ENCODE measurements around the gene AUTS2.

AUTS2 gene

GRCh38 chr7:70834424-70834823 is 1236.1 kb downstream of the AUTS2 start:
- Histone ChIP-seq H3K27me3 (ENCODE audit: insufficient read depth, low read length) (peaks cover 4% of the 10 kb centered on the region; the same call in 1 of the 2 replicates), H3K9me3 (ENCODE audit: insufficient read depth, low read depth, low read length) (peaks cover 10% of the 10 kb centered on the region), H3K4me3 (ENCODE audit: low read length) (no peak overlapping the region), H3K9ac (ENCODE audit: low read depth, low read length) (no peak overlapping the region), H3K27ac (ENCODE audit: low read length) (no peak overlapping the region), H3K36me3 (ENCODE audit: insufficient read depth, low read depth, low read length) (no peaks in the 10 kb centered on the region), H3K4me1 (ENCODE audit: insufficient read depth, low read length) (peaks cover 5% of the 10 kb centered on the region; the same call in 1 of the 2 replicates)

GRCh38 chr7:70835658-70836057 is 1237.4 kb downstream of the AUTS2 start:
- H3K9ac ChIP-seq (ENCODE audit: low read depth, low read length) = 0 out of 2 replicates have a peak overlapping the region, but pooled peaks have one; percentile 3
- no peak overlapping the region for H3K27ac ChIP-seq (ENCODE audit: low read length)
- no peaks in the 10 kb centered on the region for H3K4me1 ChIP-seq (ENCODE audit: insufficient read depth, low read length)
- H3K9me3 ChIP-seq (ENCODE audit: insufficient read depth, low read depth, low read length) = peaks cover 10% of the 10 kb centered on the region
- no peak overlapping the region for H3K4me3 ChIP-seq (ENCODE audit: low read length)
- no peaks in the 10 kb centered on the region for H3K36me3 ChIP-seq (ENCODE audit: insufficient read depth, low read depth, low read length)
- H3K27me3 ChIP-seq (ENCODE audit: insufficient read depth, low read length) = no peaks in the 10 kb centered on the region

GRCh38 chr7:70836279-70836678 is 1238.0 kb downstream of the AUTS2 start:
- Histone ChIP-seq H3K36me3 (ENCODE audit: insufficient read depth, low read depth, low read length) (no peaks in the 10 kb centered on the region), H3K9ac (ENCODE audit: low read depth, low read length) (0 out of 2 replicates have a peak overlapping the region, but pooled peaks have one; percentile 3), H3K4me3 (ENCODE audit: low read length) (no peak overlapping the region), H3K27me3 (ENCODE audit: insufficient read depth, low read length) (no peaks in the 10 kb centered on the region), H3K9me3 (ENCODE audit: insufficient read depth, low read depth, low read length) (peaks cover 10% of the 10 kb centered on the region), H3K4me1 (ENCODE audit: insufficient read depth, low read length) (no peaks in the 10 kb centered on the region), H3K27ac (ENCODE audit: low read length) (no peak overlapping the region)

- no peaks in the 10 kb centered on the region for H3K27me3 ChIP-seq (ENCODE audit: insufficient read depth, low read length)
- H3K36me3 ChIP-seq (ENCODE audit: insufficient read depth, low read depth, low read length) = no peaks in the 10 kb centered on the region
- no peak overlapping the region; the same call in 1 of the 2 replicates for H3K9ac ChIP-seq (ENCODE audit: low read depth, low read length)
These were observed 1238.7 kb downstream of the AUTS2 start for GRCh38 chr7:70836946-70837345.

GRCh38 chr7:70837589-70837988 is 1239.3 kb downstream of the AUTS2 start:
- Histone ChIP-seq H3K36me3 (ENCODE audit: insufficient read depth, low read depth, low read length) (no peaks in the 10 kb centered on the region), H3K27me3 (ENCODE audit: insufficient read depth, low read length) (no peaks in the 10 kb centered on the region), H3K9ac (ENCODE audit: low read depth, low read length) (no peak overlapping the region), H3K27ac (ENCODE audit: low read length) (no peak overlapping the region), H3K9me3 (ENCODE audit: insufficient read depth, low read depth, low read length) (peaks cover 10% of the 10 kb centered on the region), H3K4me3 (ENCODE audit: low read length) (no peak overlapping the region), H3K4me1 (ENCODE audit: insufficient read depth, low read length) (no peaks in the 10 kb centered on the region)

More at GRCh38 chr7:70836946-70837345, 1238.7 kb downstream of the AUTS2 start:
- H3K27ac ChIP-seq (ENCODE audit: low read length) = no peak overlapping the region
- H3K4me1 ChIP-seq (ENCODE audit: insufficient read depth, low read length) = no peaks in the 10 kb centered on the region
- peaks cover 10% of the 10 kb centered on the region for H3K9me3 ChIP-seq (ENCODE audit: insufficient read depth, low read depth, low read length)
- H3K4me3 ChIP-seq (ENCODE audit: low read length) = no peak overlapping the region

GRCh38 chr7:70838292-70838907 is 1240.1 kb downstream of the AUTS2 start:
- no peaks in the 10 kb centered on the region for H3K4me1 ChIP-seq (ENCODE audit: insufficient read depth, low read length)
- no peak overlapping the region for H3K4me3 ChIP-seq (ENCODE audit: low read length)
- H3K27ac ChIP-seq (ENCODE audit: low read length) = no peak overlapping the region
- H3K36me3 ChIP-seq (ENCODE audit: insufficient read depth, low read depth, low read length) = no peaks in the 10 kb centered on the region
- H3K9ac ChIP-seq (ENCODE audit: low read depth, low read length) = no peak overlapping the region
- H3K9me3 ChIP-seq (ENCODE audit: insufficient read depth, low read depth, low read length) = peaks cover 10% of the 10 kb centered on the region
- no peaks in the 10 kb centered on the region for H3K27me3 ChIP-seq (ENCODE audit: insufficient read depth, low read length)

All from iPS-20b (cell line).